ENCODE results near the gene PKD2L1. TPM values are rescaled to one million over a fixed set of nuclear protein-coding genes. Genes with fewer than 3 reads are reported as not detected.

Gene PKD2L1
- total and polyA plus RNA-seq, 7 donors = 0.31 to 4.2 (median 0.60) TPM; not detected in 4

- no peaks in the 10 kb centered on the region for H3K9me3 ChIP-seq
- 88 to 89% methylated on average over 3 of the region's 3 CpGs for WGBS, 2 donors
- peaks cover 0 to 30% (median 9%) of the 10 kb centered on the region in 4 donors for H3K4me1 ChIP-seq
- no peak overlapping the region for H3K4me3 ChIP-seq
- DNase-seq = no peak
- H3K36me3 ChIP-seq = no peaks in the 10 kb centered on the region
- peaks cover 0 to 28% (median 8%) of the 10 kb centered on the region in 3 donors for H3K27me3 ChIP-seq
- no peak for TF ChIP-seq CTCF (IDR thresholded peaks at IDR 0.05)
- TF ChIP-seq POLR2AphosphoS5 (IDR thresholded peaks at IDR 0.05) = no peak
- TF ChIP-seq POLR2A (IDR thresholded peaks at IDR 0.05) = no peak
- TF ChIP-seq EP300 (IDR thresholded peaks at IDR 0.05) = no peak
- intact Hi-C loops (cut with DNase I) = no loop called here
- H3K27ac ChIP-seq = no peak overlapping the region
Observed at GRCh38 chr10:100349672-100350071, 19.6 kb upstream of the PKD2L1 start.

- Histone ChIP-seq H3K36me3 (no peaks in the 10 kb centered on the region), H3K4me3 (no peak overlapping the region), H3K27me3 (peaks cover 0 to 28% (median 8%) of the 10 kb centered on the region in 3 donors), H3K9me3 (no peaks in the 10 kb centered on the region), H3K4me1 (peaks cover 0 to 30% (median 9%) of the 10 kb centered on the region in 4 donors), H3K27ac (no peak overlapping the region)
- intact Hi-C loops (cut with DNase I) = no loop called here
- DNase-seq = no peak
- TF ChIP-seq POLR2A (IDR thresholded peaks at IDR 0.05) (no peak), EP300 (IDR thresholded peaks at IDR 0.05) (no peak), CTCF (IDR thresholded peaks at IDR 0.05) (no peak)
- 82 to 90% methylated on average over 5 of the region's 5 CpGs for WGBS, 2 donors
Observed at GRCh38 chr10:100349087-100349486, 19.1 kb upstream of the PKD2L1 start.

GRCh38 chr10:100348389-100348927, 18.4 kb upstream of the PKD2L1 start:
- WGBS, 2 donors = 81 to 87% methylated on average over 3 of the region's 3 CpGs
- no peak for TF ChIP-seq POLR2AphosphoS5 (IDR thresholded peaks at IDR 0.05)
- TF ChIP-seq POLR2A (IDR thresholded peaks at IDR 0.05) = no peak
- TF ChIP-seq EP300 (IDR thresholded peaks at IDR 0.05) = no peak
- TF ChIP-seq CTCF (IDR thresholded peaks at IDR 0.05) = no peak
- intact Hi-C loops (cut with DNase I) = no loop called here
- Histone ChIP-seq H3K9me3 (no peaks in the 10 kb centered on the region), H3K27me3 (peaks cover 0 to 28% (median 8%) of the 10 kb centered on the region in 3 donors), H3K27ac (no peak overlapping the region), H3K36me3 (no peaks in the 10 kb centered on the region), H3K4me3 (peak overlapping the region in 2 of 4 donors; percentile 55 to 61), H3K4me1 (peaks cover 0 to 30% (median 9%) of the 10 kb centered on the region in 4 donors)
- no peak for DNase-seq

- no peaks in the 10 kb centered on the region for H3K9me3 ChIP-seq
- WGBS, 2 donors = 8 to 14% methylated on average over 32 of the region's 32 CpGs
- H3K27ac ChIP-seq = peak overlapping the region in 3 of 4 donors; percentile 13 to 67 (median 64)
- intact Hi-C loops (cut with DNase I) = no loop called here
- H3K4me1 ChIP-seq = peaks cover 0 to 30% (median 9%) of the 10 kb centered on the region in 4 donors
- H3K4me3 ChIP-seq = peak overlapping the region; percentile 32 to 61 (median 58)
- TF ChIP-seq CTCF (IDR thresholded peaks at IDR 0.05) (no peak), POLR2A (IDR thresholded peaks at IDR 0.05) (no peak), POLR2AphosphoS5 (IDR thresholded peaks at IDR 0.05) (no peak), EP300 (IDR thresholded peaks at IDR 0.05) (no peak)
- no peak for DNase-seq
- H3K36me3 ChIP-seq = no peaks in the 10 kb centered on the region
- peaks cover 0 to 28% (median 8%) of the 10 kb centered on the region in 3 donors for H3K27me3 ChIP-seq
Observed at GRCh38 chr10:100347568-100348195, 17.7 kb upstream of the PKD2L1 start.

All from sigmoid colon (tissue), 7 donors.